ENCODE measurements around the gene HAO2.

The HAO2 gene

DNA sequence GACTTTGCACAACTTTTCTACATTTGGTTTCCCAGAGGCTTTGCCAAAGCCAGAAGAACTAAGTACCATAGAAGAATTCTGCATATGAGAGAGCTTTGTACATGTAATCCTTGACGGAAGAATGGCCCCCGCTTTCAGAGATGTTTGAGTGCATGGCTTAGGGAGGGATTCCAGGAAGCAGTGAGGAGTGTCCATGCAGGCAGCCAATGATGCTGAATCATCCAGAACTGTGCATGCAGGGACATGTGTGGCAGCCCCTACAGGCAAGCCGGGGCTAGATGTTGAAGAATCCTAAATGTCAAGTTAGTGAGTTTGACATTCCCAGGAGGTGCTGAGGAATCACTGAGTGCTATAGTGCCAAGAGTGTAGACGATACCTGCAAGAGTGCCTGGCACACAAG lies 9.9 kb upstream of the HAO2 start:
- DNase-seq (ENCODE audit: low read depth), result no peak
- in situ Hi-C loops (cut with HindIII; ENCODE audit: low sequenced_read_pairs), result no loop called here
- TF ChIP-seq, protein P1, sequence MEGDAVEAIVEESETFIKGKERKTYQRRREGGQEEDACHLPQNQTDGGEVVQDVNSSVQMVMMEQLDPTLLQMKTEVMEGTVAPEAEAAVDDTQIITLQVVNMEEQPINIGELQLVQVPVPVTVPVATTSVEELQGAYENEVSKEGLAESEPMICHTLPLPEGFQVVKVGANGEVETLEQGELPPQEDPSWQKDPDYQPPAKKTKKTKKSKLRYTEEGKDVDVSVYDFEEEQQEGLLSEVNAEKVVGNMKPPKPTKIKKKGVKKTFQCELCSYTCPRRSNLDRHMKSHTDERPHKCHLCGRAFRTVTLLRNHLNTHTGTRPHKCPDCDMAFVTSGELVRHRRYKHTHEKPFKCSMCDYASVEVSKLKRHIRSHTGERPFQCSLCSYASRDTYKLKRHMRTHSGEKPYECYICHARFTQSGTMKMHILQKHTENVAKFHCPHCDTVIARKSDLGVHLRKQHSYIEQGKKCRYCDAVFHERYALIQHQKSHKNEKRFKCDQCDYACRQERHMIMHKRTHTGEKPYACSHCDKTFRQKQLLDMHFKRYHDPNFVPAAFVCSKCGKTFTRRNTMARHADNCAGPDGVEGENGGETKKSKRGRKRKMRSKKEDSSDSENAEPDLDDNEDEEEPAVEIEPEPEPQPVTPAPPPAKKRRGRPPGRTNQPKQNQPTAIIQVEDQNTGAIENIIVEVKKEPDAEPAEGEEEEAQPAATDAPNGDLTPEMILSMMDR (IDR thresholded peaks at IDR 0.05; ENCODE audit: low read depth, low read length, missing control alignments), result no peak
- H3K4me3 ChIP-seq (ENCODE audit: low read depth, low read length), result no peak overlapping the region

DNA sequence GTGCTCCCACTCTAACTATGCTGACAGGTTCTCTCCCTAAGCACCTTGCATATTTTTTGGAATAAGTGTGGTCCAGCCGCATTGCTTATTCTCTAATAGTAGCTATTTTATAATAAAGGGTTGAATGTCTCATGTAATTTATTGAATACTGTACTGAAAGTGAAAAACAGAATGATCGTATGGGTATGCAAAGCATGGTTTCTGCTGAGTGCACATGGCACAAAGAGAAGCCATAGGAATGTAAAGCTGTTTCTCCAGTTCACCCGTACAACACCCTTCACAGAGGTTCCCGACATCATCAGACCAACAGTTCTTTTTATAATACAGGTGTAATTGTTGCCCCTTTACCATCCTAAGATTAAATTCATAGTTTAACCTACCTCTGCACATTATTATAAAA lies 8.9 kb upstream of the HAO2 start:
- H3K4me3 ChIP-seq (ENCODE audit: low read depth, low read length), result no peak overlapping the region
- no peak for DNase-seq (ENCODE audit: low read depth)
- in situ Hi-C loops (cut with HindIII; ENCODE audit: low sequenced_read_pairs), result no loop called here
- TF ChIP-seq, protein P1 (IDR thresholded peaks at IDR 0.05; ENCODE audit: low read depth, low read length, missing control alignments), result no peak

DNA sequence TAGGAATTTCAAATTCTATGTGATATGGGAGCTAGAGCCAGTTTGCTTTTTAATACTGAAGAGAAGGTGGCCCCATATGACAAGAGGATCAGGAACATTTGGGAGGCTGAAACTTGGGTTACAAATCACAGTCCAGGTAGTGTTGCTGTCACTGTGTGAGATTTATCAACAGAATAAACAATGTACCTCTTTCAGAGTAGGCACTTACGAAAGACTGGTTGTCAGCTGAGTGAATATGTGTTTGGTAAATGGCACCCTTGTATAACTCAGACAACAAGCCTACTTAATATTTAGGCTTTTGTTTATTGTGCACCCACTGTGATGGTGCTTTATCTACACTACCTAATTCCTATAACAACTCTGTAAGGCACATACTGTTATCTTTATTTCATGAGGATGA lies 7.4 kb upstream of the HAO2 start:
- TF ChIP-seq, protein P1 (IDR thresholded peaks at IDR 0.05; ENCODE audit: low read depth, low read length, missing control alignments), result no peak
- no peak for DNase-seq (ENCODE audit: low read depth)
- in situ Hi-C loops (cut with HindIII; ENCODE audit: low sequenced_read_pairs), result no loop called here
- no peak overlapping the region for H3K4me3 ChIP-seq (ENCODE audit: low read depth, low read length)

DNA sequence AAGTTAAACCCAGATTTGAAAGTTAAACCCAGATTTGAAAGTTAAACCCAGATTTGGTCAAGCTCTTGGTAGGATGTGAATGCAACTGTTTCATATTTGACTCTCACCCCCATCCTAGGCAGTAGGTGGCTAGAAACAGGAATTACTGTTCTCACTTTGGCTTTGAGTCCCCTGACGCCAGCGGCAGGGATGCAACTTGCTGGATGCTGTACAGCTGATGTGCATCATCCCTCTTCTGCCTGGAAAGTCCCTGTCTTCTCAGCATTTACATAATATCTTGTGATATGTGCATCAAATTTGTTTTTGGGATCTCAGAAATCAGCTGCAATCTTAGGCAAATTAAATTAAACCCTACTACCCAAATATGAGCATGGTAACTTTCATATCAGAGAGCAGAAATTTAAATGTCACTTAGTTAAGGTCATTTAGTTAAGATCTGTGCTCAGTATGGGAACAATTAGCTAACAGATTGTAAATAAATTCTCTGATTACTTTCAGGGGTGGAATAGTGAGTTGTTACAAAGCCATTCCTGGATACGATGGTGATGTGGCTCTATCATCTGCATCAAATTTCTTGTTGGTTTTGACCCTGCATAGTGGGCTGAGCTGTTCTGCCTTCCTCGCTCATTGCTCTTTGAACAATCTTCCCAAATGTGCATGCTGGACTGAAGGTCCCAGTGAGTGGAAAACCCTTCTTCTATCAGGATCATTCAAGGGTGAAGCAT lies 6.8 kb upstream of the HAO2 start:
- no peak for DNase-seq (ENCODE audit: low read depth)
- TF ChIP-seq, protein P1 (IDR thresholded peaks at IDR 0.05; ENCODE audit: low read depth, low read length, missing control alignments), result no peak
- in situ Hi-C loops (cut with HindIII; ENCODE audit: low sequenced_read_pairs), result no loop called here
- no peak overlapping the region for H3K4me3 ChIP-seq (ENCODE audit: low read depth, low read length)

DNA sequence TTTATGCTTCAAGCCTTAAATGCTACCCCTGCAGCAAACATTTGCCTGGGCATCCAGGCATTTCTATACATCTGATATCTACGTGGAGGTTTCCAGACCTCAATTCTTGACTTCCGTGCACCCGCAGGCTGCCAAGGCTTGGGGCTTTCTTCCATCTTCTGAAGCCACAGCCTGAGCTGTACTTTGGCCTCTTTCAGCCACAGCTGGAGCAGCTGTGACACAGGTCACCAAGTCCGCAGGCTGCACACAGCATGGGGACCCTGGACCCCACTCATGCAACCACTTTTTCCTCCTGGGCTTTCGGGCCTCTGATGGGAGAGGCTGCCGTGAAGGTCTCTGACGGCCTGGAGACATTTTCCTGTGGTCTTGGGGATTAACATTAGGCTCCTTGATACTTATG lies 5.4 kb upstream of the HAO2 start:
- DNase-seq (ENCODE audit: low read depth), result no peak
- TF ChIP-seq, protein P1 (IDR thresholded peaks at IDR 0.05; ENCODE audit: low read depth, low read length, missing control alignments), result no peak
- no peak overlapping the region for H3K4me3 ChIP-seq (ENCODE audit: low read depth, low read length)
- in situ Hi-C loops (cut with HindIII; ENCODE audit: low sequenced_read_pairs), result no loop called here

DNA sequence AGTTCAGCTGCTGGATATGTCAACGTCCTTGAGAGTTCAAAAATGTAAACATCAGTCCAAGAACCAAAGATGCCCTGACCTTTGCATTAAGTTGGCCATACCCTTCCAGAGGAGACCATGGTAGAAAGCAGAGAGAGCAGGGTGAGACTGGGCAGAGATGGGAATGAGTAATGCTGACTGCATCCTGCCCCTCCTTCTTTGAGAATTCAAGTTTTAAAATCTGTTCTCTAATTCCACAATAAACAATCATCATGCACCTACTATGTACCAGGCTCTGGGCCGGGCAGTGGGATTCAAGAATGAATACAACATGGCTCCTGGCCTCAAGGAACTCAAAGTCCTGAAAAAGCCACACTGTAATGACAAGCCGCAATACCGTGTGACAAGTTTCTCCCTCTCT lies 3.9 kb upstream of the HAO2 start:
- TF ChIP-seq, protein P1 (IDR thresholded peaks at IDR 0.05; ENCODE audit: low read depth, low read length, missing control alignments), result no peak
- no peak for DNase-seq (ENCODE audit: low read depth)
- in situ Hi-C loops (cut with HindIII; ENCODE audit: low sequenced_read_pairs), result loop anchor here (5.0 kb wide), 1 partner anchor 82 kb away; no protein-coding TSS in a partner anchor
- no peak overlapping the region for H3K4me3 ChIP-seq (ENCODE audit: low read depth, low read length)
